ENCODE results near the gene PLA2G4E.

GRCh38 chr15:42069496-42070278 is 48.8 kb upstream of the PLA2G4E start:
- TF ChIP-seq, protein P1, sequence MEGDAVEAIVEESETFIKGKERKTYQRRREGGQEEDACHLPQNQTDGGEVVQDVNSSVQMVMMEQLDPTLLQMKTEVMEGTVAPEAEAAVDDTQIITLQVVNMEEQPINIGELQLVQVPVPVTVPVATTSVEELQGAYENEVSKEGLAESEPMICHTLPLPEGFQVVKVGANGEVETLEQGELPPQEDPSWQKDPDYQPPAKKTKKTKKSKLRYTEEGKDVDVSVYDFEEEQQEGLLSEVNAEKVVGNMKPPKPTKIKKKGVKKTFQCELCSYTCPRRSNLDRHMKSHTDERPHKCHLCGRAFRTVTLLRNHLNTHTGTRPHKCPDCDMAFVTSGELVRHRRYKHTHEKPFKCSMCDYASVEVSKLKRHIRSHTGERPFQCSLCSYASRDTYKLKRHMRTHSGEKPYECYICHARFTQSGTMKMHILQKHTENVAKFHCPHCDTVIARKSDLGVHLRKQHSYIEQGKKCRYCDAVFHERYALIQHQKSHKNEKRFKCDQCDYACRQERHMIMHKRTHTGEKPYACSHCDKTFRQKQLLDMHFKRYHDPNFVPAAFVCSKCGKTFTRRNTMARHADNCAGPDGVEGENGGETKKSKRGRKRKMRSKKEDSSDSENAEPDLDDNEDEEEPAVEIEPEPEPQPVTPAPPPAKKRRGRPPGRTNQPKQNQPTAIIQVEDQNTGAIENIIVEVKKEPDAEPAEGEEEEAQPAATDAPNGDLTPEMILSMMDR (IDR thresholded peaks at IDR 0.05) = no peak
- TF ChIP-seq POLR2A (IDR thresholded peaks at IDR 0.05) = no peak
- no peak for TF ChIP-seq EP300 (IDR thresholded peaks at IDR 0.05)
